ENCODE data around the gene TFPI. TPM values are rescaled to one million over a fixed set of nuclear protein-coding genes. Genes with fewer than 3 reads are reported as not detected.
A peak's percentile ranks its signal among the peaks of the same experiment; 100 is the strongest.

The TFPI gene
- total and polyA plus RNA-seq, 3 donors from 2014 or later, result 10.5 to 13.5 (median 10.5) TPM

- no peak for DNase-seq
- Histone ChIP-seq H3K36me3 (ENCODE audit: low read depth, missing control alignments) (no peaks in the 10 kb centered on the region), H3K4me3 (no peak overlapping the region), H3K27me3 (no peaks in the 10 kb centered on the region), H3K9me3 (no peaks in the 10 kb centered on the region), H3K27ac (no peak overlapping the region), H3K4me1 (no peaks in the 10 kb centered on the region)
- TF ChIP-seq POLR2A (IDR thresholded peaks at IDR 0.05) (no peak), CTCF (IDR thresholded peaks at IDR 0.05) (no peak)
- 88 to 97% methylated on average over 1 of the region's 1 CpG for WGBS, 2 donors
- intact Hi-C loops (cut with DNase I; ENCODE audit: low total_unique reads), result loop anchor here (10.0 kb wide), 1 partner anchor 255 kb away; no protein-coding TSS in a partner anchor
Observed at GRCh38 chr2:187590175-187590574, 35.9 kb upstream of the TFPI start.

- no peak for DNase-seq
- intact Hi-C loops (cut with DNase I; ENCODE audit: low total_unique reads), result no loop called here
- TF ChIP-seq CTCF (IDR thresholded peaks at IDR 0.05), result no peak
- no peak for TF ChIP-seq POLR2A (IDR thresholded peaks at IDR 0.05)
Observed at GRCh38 chr2:187586011-187586641, 31.9 kb upstream of the TFPI start.

GRCh38 chr2:187581125-187581896 lies 27.1 kb upstream of the TFPI start:
- DNase-seq, result no peak
- Histone ChIP-seq H3K36me3 (ENCODE audit: low read depth, missing control alignments) (no peaks in the 10 kb centered on the region), H3K4me3 (no peak overlapping the region), H3K27me3 (no peaks in the 10 kb centered on the region), H3K27ac (no peak overlapping the region), H3K4me1 (no peaks in the 10 kb centered on the region), H3K9me3 (no peaks in the 10 kb centered on the region)
- 3 to 6% methylated on average over 4 of the region's 4 CpGs for WGBS, 2 donors
- TF ChIP-seq POLR2A (IDR thresholded peaks at IDR 0.05) (no peak), CTCF (IDR thresholded peaks at IDR 0.05) (peak; percentile 60 to 67 (median 66))
- intact Hi-C loops (cut with DNase I; ENCODE audit: low total_unique reads), result no loop called here

More at GRCh38 chr2:187586011-187586641, 31.9 kb upstream of the TFPI start:
- no peak overlapping the region for H3K4me3 ChIP-seq
- WGBS, 2 donors, result 55 to 72% methylated on average over 4 of the region's 4 CpGs
- no peaks in the 10 kb centered on the region for H3K27me3 ChIP-seq
- H3K27ac ChIP-seq, result no peak overlapping the region
- H3K4me1 ChIP-seq, result no peaks in the 10 kb centered on the region
- no peaks in the 10 kb centered on the region for H3K9me3 ChIP-seq
- H3K36me3 ChIP-seq (ENCODE audit: low read depth, missing control alignments), result no peaks in the 10 kb centered on the region

- no peak overlapping the region for H3K27ac ChIP-seq
- H3K9me3 ChIP-seq, result no peaks in the 10 kb centered on the region
- intact Hi-C loops (cut with DNase I; ENCODE audit: low total_unique reads), result no loop called here
- H3K36me3 ChIP-seq (ENCODE audit: low read depth, missing control alignments), result no peaks in the 10 kb centered on the region
- TF ChIP-seq CTCF (IDR thresholded peaks at IDR 0.05) (peak; percentile 24 to 38 (median 34)), POLR2A (IDR thresholded peaks at IDR 0.05) (no peak)
- DNase-seq, result no peak
- H3K4me3 ChIP-seq, result no peak overlapping the region
- no peaks in the 10 kb centered on the region for H3K4me1 ChIP-seq
- 41 to 44% methylated on average over 7 of the region's 7 CpGs for WGBS, 2 donors
- no peaks in the 10 kb centered on the region for H3K27me3 ChIP-seq
Observed at GRCh38 chr2:187580462-187581124, 26.4 kb upstream of the TFPI start.
